Activated naive CD4-positive, alpha-beta T cell treated with anti-CD3 and anti-CD28 coated beads for 36 hours (primary cell): ENCODE data around the gene RUNX2. TPM values are rescaled to one million over a fixed set of nuclear protein-coding genes. Genes with fewer than 3 reads are reported as not detected.

Source experiments
- CTCF ChIA-PET: fragments of 350-600 bp; sonication (Branson Sonifier 250); formaldehyde crosslinking; loops from one replicate; lab custom pipeline; 2021; ENCODE audit warnings: antibody characterized with exemption; lab: Charles Lee
- DNase-seq: peaks from one replicate; pipeline ENCODE4 v3.0.0-alpha.2; 2020
- H3K27ac Mint-ChIP-seq: one replicate; pipeline ENCODE4 v1.8.0; 2021; ENCODE audit warnings: mild to moderate bottlenecking, mixed read lengths
- H3K27me3 Mint-ChIP-seq: one replicate; pipeline ENCODE4 v1.8.0; 2021; ENCODE audit warnings: low read depth, mixed read lengths
- H3K36me3 Mint-ChIP-seq: one replicate; pipeline ENCODE4 v1.8.0; 2021; ENCODE audit warnings: low read depth, mixed read lengths
- H3K4me1 Mint-ChIP-seq: one replicate; pipeline ENCODE4 v1.8.0; 2021; ENCODE audit warnings: low read depth, mixed read lengths
- H3K4me3 Mint-ChIP-seq: one replicate; pipeline ENCODE4 v1.8.0; 2021; ENCODE audit warnings: mild to moderate bottlenecking, moderate library complexity, mixed read lengths
- H3K9me3 Mint-ChIP-seq: one replicate; pipeline ENCODE4 v1.8.0; 2021; ENCODE audit warnings: mixed read lengths
- intact Hi-C: fragments of 100-400 bp; cut with micrococcal nuclease; formaldehyde crosslinking; loops from one replicate; pipeline ENCODE4 v1.15.1; 2023
- total RNA-seq, 2 experiments: library from RNA; stranded (reverse); gene quantifications; one replicate each; pipeline ENCODE4 v1.2.3, GENCODE V29; 2021

Gene RUNX2
- total RNA-seq, 2 experiments from 2014 or later: 3.1 to 3.6 TPM

DNA sequence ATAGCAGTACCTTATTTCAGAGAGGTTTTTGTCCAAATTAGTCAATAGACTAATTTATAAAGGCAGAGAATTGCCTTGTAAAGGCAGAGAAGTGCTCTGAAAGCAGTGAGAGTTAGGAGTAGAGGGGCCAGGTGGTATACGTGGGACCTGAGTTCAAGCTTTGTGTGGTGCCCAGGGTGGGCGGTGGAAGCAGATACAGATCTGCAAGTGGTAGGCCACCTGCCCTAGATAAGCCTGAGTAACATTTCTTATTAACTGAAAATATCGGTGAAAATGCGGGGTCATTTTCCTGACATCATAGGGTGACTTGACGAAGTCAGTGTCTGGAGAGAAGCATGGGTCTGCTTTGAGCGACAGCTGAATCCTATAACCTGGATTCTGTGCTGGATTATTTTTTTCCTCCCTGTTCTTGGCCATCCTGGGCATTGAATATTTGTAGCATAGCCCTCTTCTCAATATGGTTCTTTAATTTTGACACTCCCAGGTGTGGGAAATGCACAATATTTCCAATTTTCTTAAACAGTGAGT is 111.8 kb downstream of the RUNX2 start:
- H3K4me3 Mint-ChIP-seq: no peak overlapping the region
- H3K36me3 Mint-ChIP-seq: peaks cover 13% of the 10 kb centered on the region
- peaks cover 54% of the 10 kb centered on the region for H3K4me1 Mint-ChIP-seq
- CTCF ChIA-PET: interaction anchor here (1.1 kb wide), 1 partner anchor 483 kb away, joined by 3 read pairs; no protein-coding TSS in a partner anchor
- H3K27ac Mint-ChIP-seq: no peak overlapping the region
- no peaks in the 10 kb centered on the region for H3K9me3 Mint-ChIP-seq
- intact Hi-C loops: loop anchor here (2.0 to 5.0 kb wide), 3 partner anchors 119 to 482 kb away; no protein-coding TSS in a partner anchor
- H3K27me3 Mint-ChIP-seq: no peaks in the 10 kb centered on the region
- no peak for DNase-seq

GRCh38 chr6:45441851-45442453 is 113.8 kb downstream of the RUNX2 start:
- DNase-seq: peak; percentile 25
- intact Hi-C loops: no loop called here
- H3K9me3 Mint-ChIP-seq: no peaks in the 10 kb centered on the region
- H3K36me3 Mint-ChIP-seq: peaks cover 12% of the 10 kb centered on the region
- peak overlapping the region; percentile 21 for H3K27ac Mint-ChIP-seq
- H3K4me1 Mint-ChIP-seq: peaks cover 53% of the 10 kb centered on the region
- no peak overlapping the region for H3K4me3 Mint-ChIP-seq
- no peaks in the 10 kb centered on the region for H3K27me3 Mint-ChIP-seq
- CTCF ChIA-PET: interaction anchor here (0.7 to 2.2 kb wide), 2 partner anchors 273 to 297 kb away, joined by 3 to 7 read pairs; no protein-coding TSS in a partner anchor

GRCh38 chr6:45442716-45443115 is 114.6 kb downstream of the RUNX2 start:
- H3K36me3 Mint-ChIP-seq: peaks cover 11% of the 10 kb centered on the region

GRCh38 chr6:45445364-45445748 is 117.2 kb downstream of the RUNX2 start:
- CTCF ChIA-PET: no interaction called here
- Mint-ChIP-seq H3K4me3 (no peak overlapping the region), H3K27ac (no peak overlapping the region), H3K4me1 (peaks cover 53% of the 10 kb centered on the region), H3K36me3 (peaks cover 11% of the 10 kb centered on the region), H3K9me3 (no peaks in the 10 kb centered on the region), H3K27me3 (no peaks in the 10 kb centered on the region)
- no peak for DNase-seq
- intact Hi-C loops: no loop called here

More at GRCh38 chr6:45442716-45443115, 114.6 kb downstream of the RUNX2 start:
- H3K4me1 Mint-ChIP-seq: peaks cover 49% of the 10 kb centered on the region
- no peaks in the 10 kb centered on the region for H3K9me3 Mint-ChIP-seq
- H3K4me3 Mint-ChIP-seq: no peak overlapping the region
- intact Hi-C loops: no loop called here
- H3K27ac Mint-ChIP-seq: no peak overlapping the region
- H3K27me3 Mint-ChIP-seq: no peaks in the 10 kb centered on the region
- CTCF ChIA-PET: interaction anchor here (2.2 kb wide), 1 partner anchor 272 kb away, joined by 7 read pairs; no protein-coding TSS in a partner anchor
- DNase-seq: no peak

GRCh38 chr6:45445749-45446549 is 117.8 kb downstream of the RUNX2 start:
- no peak overlapping the region for H3K4me3 Mint-ChIP-seq
- CTCF ChIA-PET: interaction anchor here (0.6 kb wide), 1 partner anchor 133 kb away, joined by 5 read pairs; no protein-coding TSS in a partner anchor
- H3K36me3 Mint-ChIP-seq: peaks cover 11% of the 10 kb centered on the region
- H3K27me3 Mint-ChIP-seq: no peaks in the 10 kb centered on the region
- no peaks in the 10 kb centered on the region for H3K9me3 Mint-ChIP-seq
- intact Hi-C loops: loop anchor here (1.0 kb wide), 2 partner anchors 9 to 32 kb away; no protein-coding TSS in a partner anchor
- DNase-seq: peak; percentile 60
- H3K4me1 Mint-ChIP-seq: peaks cover 59% of the 10 kb centered on the region
- H3K27ac Mint-ChIP-seq: peak overlapping the region; percentile 60

- Mint-ChIP-seq H3K9me3 (no peaks in the 10 kb centered on the region), H3K4me1 (peaks cover 60% of the 10 kb centered on the region), H3K27me3 (no peaks in the 10 kb centered on the region), H3K27ac (no peak overlapping the region), H3K36me3 (peaks cover 13% of the 10 kb centered on the region), H3K4me3 (no peak overlapping the region)
- DNase-seq: no peak
- intact Hi-C loops: no loop called here
- CTCF ChIA-PET: interaction anchor here (0.6 kb wide), 1 partner anchor 11 kb away, joined by 4 read pairs; no protein-coding TSS in a partner anchor
Measured at GRCh38 chr6:45447005-45447404, 118.9 kb downstream of the RUNX2 start.

DNA sequence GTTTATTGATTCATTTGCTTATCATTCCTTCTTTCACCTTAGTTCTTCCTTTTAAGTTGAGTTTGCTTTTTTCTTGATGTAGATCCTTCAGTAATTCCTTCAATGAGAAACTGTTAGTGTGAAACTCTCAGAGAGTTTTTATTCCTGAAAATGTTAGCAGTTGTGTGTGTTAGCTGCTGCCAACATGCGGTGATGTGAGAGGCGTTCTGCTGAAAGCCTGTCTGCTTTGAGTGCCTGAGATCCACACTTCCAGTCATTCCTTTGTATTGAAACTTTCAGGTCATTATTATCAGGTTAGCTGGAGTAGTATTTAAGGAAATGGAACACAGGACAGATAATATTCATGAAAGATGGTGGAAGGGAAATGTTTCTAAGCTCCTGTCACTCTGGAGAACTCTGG is 119.6 kb downstream of the RUNX2 start:
- CTCF ChIA-PET: no interaction called here
- peaks cover 59% of the 10 kb centered on the region for H3K4me1 Mint-ChIP-seq
- no peaks in the 10 kb centered on the region for H3K27me3 Mint-ChIP-seq
- H3K36me3 Mint-ChIP-seq: peaks cover 9% of the 10 kb centered on the region
- no peaks in the 10 kb centered on the region for H3K9me3 Mint-ChIP-seq
- H3K4me3 Mint-ChIP-seq: no peak overlapping the region
- DNase-seq: no peak
- H3K27ac Mint-ChIP-seq: no peak overlapping the region
- intact Hi-C loops: no loop called here

- CTCF ChIA-PET: no interaction called here
- no peaks in the 10 kb centered on the region for H3K27me3 Mint-ChIP-seq
Measured at GRCh38 chr6:45448417-45449389, 120.6 kb downstream of the RUNX2 start.

GRCh38 chr6:45450132-45450531 is 122.0 kb downstream of the RUNX2 start:
- CTCF ChIA-PET: no interaction called here
- no peak overlapping the region for H3K27ac Mint-ChIP-seq
- H3K9me3 Mint-ChIP-seq: no peaks in the 10 kb centered on the region
- H3K36me3 Mint-ChIP-seq: peaks cover 6% of the 10 kb centered on the region
- peaks cover 53% of the 10 kb centered on the region for H3K4me1 Mint-ChIP-seq
- H3K27me3 Mint-ChIP-seq: no peaks in the 10 kb centered on the region
- no peak for DNase-seq
- no peak overlapping the region for H3K4me3 Mint-ChIP-seq
- intact Hi-C loops: no loop called here

More at GRCh38 chr6:45448417-45449389, 120.6 kb downstream of the RUNX2 start:
- Mint-ChIP-seq H3K36me3 (peaks cover 6% of the 10 kb centered on the region), H3K9me3 (no peaks in the 10 kb centered on the region), H3K4me1 (peaks cover 59% of the 10 kb centered on the region), H3K27ac (no peak overlapping the region), H3K4me3 (no peak overlapping the region)
- intact Hi-C loops: no loop called here
- no peak for DNase-seq

- Mint-ChIP-seq H3K27me3 (no peaks in the 10 kb centered on the region), H3K27ac (no peak overlapping the region), H3K4me1 (peaks cover 46% of the 10 kb centered on the region), H3K4me3 (no peak overlapping the region), H3K9me3 (no peaks in the 10 kb centered on the region), H3K36me3 (peaks cover 6% of the 10 kb centered on the region)
- CTCF ChIA-PET: interaction anchor here (0.6 kb wide), 1 partner anchor 718 kb away, joined by 3 read pairs; no protein-coding TSS in a partner anchor
- DNase-seq: no peak
- intact Hi-C loops: no loop called here
Measured at GRCh38 chr6:45450831-45451230, 122.7 kb downstream of the RUNX2 start.

DNA sequence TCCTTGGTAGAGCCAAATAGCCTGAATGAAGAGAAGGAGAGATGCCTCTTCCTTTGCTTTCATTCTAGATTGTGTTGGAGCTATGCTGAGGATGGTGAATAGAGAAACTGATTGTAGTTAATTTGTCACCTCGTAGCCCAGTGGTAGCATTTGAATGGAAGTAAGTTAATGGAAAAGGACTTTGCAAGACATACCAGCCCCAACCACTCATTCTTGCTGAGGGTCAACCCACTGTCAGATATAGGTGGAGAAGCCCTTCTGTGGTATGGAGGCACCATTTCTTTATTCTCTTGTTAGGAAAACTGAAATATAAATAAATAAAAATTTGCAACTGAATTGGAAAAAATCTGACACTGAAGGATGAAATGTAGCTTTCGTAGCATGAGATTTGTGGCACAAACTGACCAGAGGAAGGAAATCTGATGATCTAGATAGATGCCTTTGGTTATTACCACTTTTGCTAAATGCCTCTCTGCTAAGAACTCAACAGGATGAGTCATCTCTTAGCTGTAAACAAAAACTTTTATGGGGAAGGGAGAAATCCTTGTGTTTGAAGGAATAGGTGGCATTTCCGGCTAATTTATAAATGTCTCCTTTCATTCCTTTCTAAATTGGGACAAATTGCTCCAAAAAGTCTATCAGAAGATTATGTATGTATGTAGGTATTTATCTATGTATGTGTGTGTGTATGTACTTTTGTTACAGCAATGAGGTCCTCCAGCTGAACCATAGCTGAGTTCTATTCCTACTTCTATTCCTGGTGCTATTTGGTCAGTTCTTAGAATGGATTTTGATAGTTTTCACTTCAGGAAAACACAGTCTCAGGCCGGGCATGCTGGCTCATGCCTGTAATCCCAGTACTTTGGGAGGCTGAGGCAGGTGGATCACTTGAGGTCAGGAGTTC is 126.1 kb downstream of the RUNX2 start:
- Mint-ChIP-seq H3K9me3 (no peaks in the 10 kb centered on the region), H3K4me1 (peaks cover 32% of the 10 kb centered on the region), H3K36me3 (peaks cover 3% of the 10 kb centered on the region), H3K4me3 (no peak overlapping the region), H3K27ac (no peak overlapping the region), H3K27me3 (no peaks in the 10 kb centered on the region)
- no peak for DNase-seq
- intact Hi-C loops: no loop called here
- CTCF ChIA-PET: no interaction called here
